K562 (cell line): ENCODE results near the gene ZMYND8. TPM values are rescaled to one million over a fixed set of nuclear protein-coding genes. Genes with fewer than 3 reads are reported as not detected.
A peak's percentile ranks its signal among the peaks of the same experiment; 100 is the strongest.

Experiments used
- CBX5 ChIP-seq: IDR thresholded peaks from 2 replicates; pipeline ENCODE4 v1.6.1; 2014; ENCODE audit warnings: low read depth, borderline replicate concordance
- CHD4 ChIP-seq: fragments of 200-600 bp; sonication (generic); IDR thresholded peaks from 3 replicates; pipeline ENCODE4 v1.6.1; 2012; ENCODE audit warnings: low read depth, mild to moderate bottlenecking, mixed read lengths, low read length, inconsistent platforms; ENCODE audit not compliant: insufficient read depth, insufficient replicate concordance, poor library complexity, severe bottlenecking
- DDX20 ChIP-seq: fragments of 450-650 bp; IDR thresholded peaks from 2 replicates; pipeline ENCODE4 v1.6.1; 2016; ENCODE audit warnings: missing genetic modification characterization, low read depth, mild to moderate bottlenecking, missing compliant biosample characterization, moderate library complexity
- HDAC8 ChIP-seq: fragments of 450-650 bp; IDR thresholded peaks from 2 replicates; pipeline ENCODE4 v1.6.1; 2016; ENCODE audit warnings: mild to moderate bottlenecking, missing genetic modification characterization, moderate library complexity, missing compliant biosample characterization
- KAT2B ChIP-seq: IDR thresholded peaks from one replicate; pipeline ENCODE4 v1.6.1; 2012; ENCODE audit warnings: low read depth, mild to moderate bottlenecking, control low read depth, inconsistent platforms, low read length, moderate library complexity
- MCM3 ChIP-seq: fragments of 450-650 bp; IDR thresholded peaks from 2 replicates; pipeline ENCODE4 v1.6.1; 2016
- MECOM ChIP-seq: fragments of 250-450 bp; sonication (Bioruptor Pico); IDR thresholded peaks from 2 replicates; pipeline ENCODE4 v1.8.0; 2022; ENCODE audit warnings: inconsistent platforms
- MTA3 ChIP-seq: fragments of 450-650 bp; formaldehyde crosslinking; IDR thresholded peaks from 2 replicates; pipeline ENCODE4 v1.6.1; 2017; ENCODE audit warnings: mild to moderate bottlenecking, borderline replicate concordance
- NCOR1 ChIP-seq: fragments of 450-650 bp; IDR thresholded peaks from 2 replicates; pipeline ENCODE4 v1.6.1; 2016; ENCODE audit warnings: mild to moderate bottlenecking, moderate library complexity
- NR2C1 ChIP-seq, 2 experiments: fragments of 450-650 bp; IDR thresholded peaks; 2 replicates each; pipeline ENCODE4 v1.6.1; 2017; ENCODE audit warnings: mild to moderate bottlenecking in 2 of 2, antibody characterized with exemption in 1 of 2, inconsistent platforms in 1 of 2, missing compliant biosample characterization in 1 of 2, missing genetic modification characterization in 1 of 2
- NRF1 ChIP-seq, 2 experiments: fragments of 450-650 bp; IDR thresholded peaks in 1 of 2; conservative IDR thresholded peaks in 1 of 2; 2 replicates each; pipeline ENCODE4 v1.6.1; 2014; ENCODE audit warnings: mild to moderate bottlenecking in 2 of 2
- PHB ChIP-seq: fragments of 250-450 bp; sonication (Bioruptor Pico); IDR thresholded peaks from 2 replicates; pipeline ENCODE4 v1.5.0; 2021
- RBBP5 ChIP-seq: fragments of 200-600 bp; sonication (generic); IDR thresholded peaks from 2 replicates; pipeline ENCODE4 v1.6.1; 2012; ENCODE audit warnings: borderline replicate concordance, mild to moderate bottlenecking, low read length, control low read depth, inconsistent platforms; ENCODE audit not compliant: insufficient read depth, poor library complexity, severe bottlenecking
- SMC3 ChIP-seq: conservative IDR thresholded peaks from 2 replicates; pipeline ENCODE4 v1.6.1; 2011; ENCODE audit warnings: low read depth, low read length, improper control_type of control experiment; ENCODE audit not compliant: insufficient read depth
- SP1 ChIP-seq: sonication (generic); formaldehyde crosslinking; IDR thresholded peaks from 2 replicates; pipeline ENCODE4 v1.8.1; 2022; ENCODE audit warnings: mild to moderate bottlenecking, missing genetic modification reagents
- ZFX ChIP-seq: sonication (generic); formaldehyde crosslinking; IDR thresholded peaks from 2 replicates; pipeline ENCODE4 v1.8.0; 2022; ENCODE audit warnings: mild to moderate bottlenecking, missing genetic modification reagents, moderate library complexity
- ZNF165 ChIP-seq: fragments of 250-450 bp; sonication (Bioruptor Pico); IDR thresholded peaks from 2 replicates; pipeline ENCODE4 v1.4.0; 2020; ENCODE audit warnings: borderline replicate concordance
- polyA plus RNA-seq, 8 experiments: library from polyadenylated mRNA; depleted of rRNA in 4 of 8; stranded (reverse) in 5 of 8; unstranded in 3 of 8; fragments of >200 nt; fragmentation: Nextera tagmentation in 2 of 8; fragmentation: Illumina TruSeq in 1 of 8; extraction: Ambion mirVana in 2 of 8; extraction: Trizol in 1 of 8; gene quantifications; 2 replicates each; pipeline versions ENCODE4 v1.2.1 to v1.2.3, GENCODE V29; 2011 to 2014; ENCODE audit warnings: inconsistent platforms in 1 of 8, missing spikeins in 1 of 8
- total RNA-seq, 7 experiments: library from RNA; depleted of rRNA in 6 of 7; stranded (reverse); fragments of >200 nt in 6 of 7; fragmentation: Illumina TruSeq in 2 of 7; extraction: Trizol in 2 of 7; gene quantifications; 2 replicates each; pipeline versions ENCODE4 v1.2.1 to v1.2.3, GENCODE V29; 2011 to 2021; ENCODE audit warnings: low replicate concordance in 1 of 7
- TF ChIP-seq, protein P1 (sequence below): fragments of 250-450 bp; sonication (Bioruptor Pico); IDR thresholded peaks from 2 replicates; pipeline ENCODE4 v1.5.0; 2021; ENCODE audit warnings: mild to moderate bottlenecking, borderline replicate concordance
- TF ChIP-seq, protein P2 (sequence below): fragments of 450-650 bp; formaldehyde crosslinking; IDR thresholded peaks from 2 replicates; pipeline ENCODE4 v1.4.0; 2022; ENCODE audit warnings: missing genetic modification characterization
- TF ChIP-seq, protein P3 (sequence below): fragments of 200-800 bp; sonication (Bioruptor generic); IDR thresholded peaks from 2 replicates; pipeline ENCODE4 v1.6.1; 2017; ENCODE audit warnings: missing genetic modification characterization, missing compliant biosample characterization
- TF ChIP-seq, protein P4 (sequence below): fragments of 250-450 bp; sonication (Bioruptor Pico); IDR thresholded peaks from 2 replicates; pipeline ENCODE4 v1.4.0; 2020; ENCODE audit warnings: borderline replicate concordance

ZMYND8 gene
- total and polyA plus RNA-seq, 9 of the 15 experiments (the other 6 are each of a cell fraction or from before 2014, with no cell fraction given): 31.8 to 148 (median 71.9) TPM

DNA sequence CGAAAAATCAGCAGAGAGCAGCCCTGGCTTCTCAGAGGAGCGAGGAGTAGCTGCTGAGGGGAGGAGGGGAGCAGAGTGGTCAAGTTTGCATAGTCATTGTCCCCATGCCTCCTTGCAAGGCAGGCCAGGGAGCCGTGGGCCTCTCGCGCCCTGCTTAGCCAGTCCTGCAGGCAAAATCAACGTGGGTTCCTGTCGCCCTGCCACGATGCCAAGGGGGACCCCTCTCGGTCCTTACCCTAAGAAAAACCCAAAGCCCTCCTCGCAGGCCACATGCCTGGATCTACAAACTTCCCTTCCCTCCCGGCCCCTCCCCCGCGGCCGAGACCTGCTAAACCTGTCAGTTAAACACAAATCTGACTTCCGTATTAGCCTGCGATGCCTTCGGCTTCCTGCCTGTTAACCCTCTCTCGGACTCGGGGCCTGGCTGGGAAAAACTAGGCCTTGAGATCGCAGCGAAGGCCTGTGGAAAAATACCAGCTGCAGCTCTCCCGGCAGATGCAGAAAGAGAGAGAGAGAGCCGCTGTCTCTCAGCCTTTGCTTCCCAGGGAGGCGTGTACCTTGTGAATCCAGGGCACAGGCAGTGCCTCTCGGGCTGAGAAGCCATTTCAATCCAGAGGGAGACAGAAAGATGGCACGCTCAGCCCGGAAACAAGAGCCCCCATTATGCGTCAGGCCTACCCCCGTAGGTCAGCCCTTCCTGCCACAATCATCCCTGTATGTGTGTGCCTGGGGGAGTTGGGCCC is 968 bp upstream of the ZMYND8 start (continued):
- TF ChIP-seq, protein P1, sequence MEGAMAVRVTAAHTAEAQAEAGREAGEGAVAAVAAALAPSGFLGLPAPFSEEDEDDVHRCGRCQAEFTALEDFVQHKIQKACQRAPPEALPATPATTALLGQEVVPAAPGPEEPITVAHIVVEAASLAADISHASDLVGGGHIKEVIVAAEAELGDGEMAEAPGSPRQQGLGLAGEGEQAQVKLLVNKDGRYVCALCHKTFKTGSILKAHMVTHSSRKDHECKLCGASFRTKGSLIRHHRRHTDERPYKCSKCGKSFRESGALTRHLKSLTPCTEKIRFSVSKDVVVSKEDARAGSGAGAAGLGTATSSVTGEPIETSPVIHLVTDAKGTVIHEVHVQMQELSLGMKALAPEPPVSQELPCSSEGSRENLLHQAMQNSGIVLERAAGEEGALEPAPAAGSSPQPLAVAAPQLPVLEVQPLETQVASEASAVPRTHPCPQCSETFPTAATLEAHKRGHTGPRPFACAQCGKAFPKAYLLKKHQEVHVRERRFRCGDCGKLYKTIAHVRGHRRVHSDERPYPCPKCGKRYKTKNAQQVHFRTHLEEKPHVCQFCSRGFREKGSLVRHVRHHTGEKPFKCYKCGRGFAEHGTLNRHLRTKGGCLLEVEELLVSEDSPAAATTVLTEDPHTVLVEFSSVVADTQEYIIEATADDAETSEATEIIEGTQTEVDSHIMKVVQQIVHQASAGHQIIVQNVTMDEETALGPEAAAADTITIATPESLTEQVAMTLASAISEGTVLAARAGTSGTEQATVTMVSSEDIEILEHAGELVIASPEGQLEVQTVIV (CRISPR knock-in tag): peak; percentile 76
- TF ChIP-seq MCM3 (no peak), ZNF165 (CRISPR knock-in tag) (peak; percentile 23; the same call in 1 of the 2 replicates), ZFX (CRISPR knock-in tag) (peak; percentile 92), DDX20 (tag) (no peak), KAT2B (no peak), NR2C1 (IDR thresholded peaks at IDR 0.05) (no peak), NR2C1 (tag; IDR thresholded peaks at IDR 0.05) (peak; percentile 45), MECOM (CRISPR knock-in tag) (0 out of 2 replicates have a peak, but pooled peaks have one; percentile 15), HDAC8 (tag) (peak; percentile 60; the same call in 1 of the 2 replicates), PHB (peak; percentile 92; the same call in 1 of the 2 replicates), CBX5 (no peak), SMC3 (no peak), NCOR1 (no peak), SP1 (CRISPR knock-in tag) (peak; percentile 57; the same call in 1 of the 2 replicates), MTA3 (peak; percentile 69), NRF1 (conservative IDR thresholded peaks at IDR 0.05 in 1 of 2, IDR thresholded peaks at IDR 0.05 in 1 of 2) (no peak), RBBP5 (peak; percentile 54), CHD4 (no peak)
- TF ChIP-seq, protein P2, sequence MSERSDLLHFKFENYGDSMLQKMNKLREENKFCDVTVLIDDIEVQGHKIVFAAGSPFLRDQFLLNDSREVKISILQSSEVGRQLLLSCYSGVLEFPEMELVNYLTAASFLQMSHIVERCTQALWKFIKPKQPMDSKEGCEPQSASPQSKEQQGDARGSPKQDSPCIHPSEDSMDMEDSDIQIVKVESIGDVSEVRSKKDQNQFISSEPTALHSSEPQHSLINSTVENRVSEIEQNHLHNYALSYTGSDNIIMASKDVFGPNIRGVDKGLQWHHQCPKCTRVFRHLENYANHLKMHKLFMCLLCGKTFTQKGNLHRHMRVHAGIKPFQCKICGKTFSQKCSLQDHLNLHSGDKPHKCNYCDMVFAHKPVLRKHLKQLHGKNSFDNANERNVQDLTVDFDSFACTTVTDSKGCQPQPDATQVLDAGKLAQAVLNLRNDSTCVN: 0 out of 2 replicates have a peak, but pooled peaks have one; percentile 59
- TF ChIP-seq, protein P3, sequence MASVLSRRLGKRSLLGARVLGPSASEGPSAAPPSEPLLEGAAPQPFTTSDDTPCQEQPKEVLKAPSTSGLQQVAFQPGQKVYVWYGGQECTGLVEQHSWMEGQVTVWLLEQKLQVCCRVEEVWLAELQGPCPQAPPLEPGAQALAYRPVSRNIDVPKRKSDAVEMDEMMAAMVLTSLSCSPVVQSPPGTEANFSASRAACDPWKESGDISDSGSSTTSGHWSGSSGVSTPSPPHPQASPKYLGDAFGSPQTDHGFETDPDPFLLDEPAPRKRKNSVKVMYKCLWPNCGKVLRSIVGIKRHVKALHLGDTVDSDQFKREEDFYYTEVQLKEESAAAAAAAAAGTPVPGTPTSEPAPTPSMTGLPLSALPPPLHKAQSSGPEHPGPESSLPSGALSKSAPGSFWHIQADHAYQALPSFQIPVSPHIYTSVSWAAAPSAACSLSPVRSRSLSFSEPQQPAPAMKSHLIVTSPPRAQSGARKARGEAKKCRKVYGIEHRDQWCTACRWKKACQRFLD (CRISPR knock-in tag): no peak
- TF ChIP-seq, protein P4, sequence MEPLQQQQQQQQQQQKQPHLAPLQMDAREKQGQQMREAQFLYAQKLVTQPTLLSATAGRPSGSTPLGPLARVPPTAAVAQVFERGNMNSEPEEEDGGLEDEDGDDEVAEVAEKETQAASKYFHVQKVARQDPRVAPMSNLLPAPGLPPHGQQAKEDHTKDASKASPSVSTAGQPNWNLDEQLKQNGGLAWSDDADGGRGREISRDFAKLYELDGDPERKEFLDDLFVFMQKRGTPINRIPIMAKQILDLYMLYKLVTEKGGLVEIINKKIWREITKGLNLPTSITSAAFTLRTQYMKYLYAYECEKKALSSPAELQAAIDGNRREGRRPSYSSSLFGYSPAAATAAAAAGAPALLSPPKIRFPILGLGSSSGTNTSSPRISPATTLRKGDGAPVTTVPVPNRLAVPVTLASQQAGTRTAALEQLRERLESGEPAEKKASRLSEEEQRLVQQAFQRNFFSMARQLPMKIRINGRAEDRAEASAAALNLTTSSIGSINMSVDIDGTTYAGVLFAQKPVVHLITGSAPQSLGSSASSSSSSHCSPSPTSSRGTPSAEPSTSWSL (CRISPR knock-in tag): peak; percentile 74; the same call in 1 of the 2 replicates
